SK-N-SH treated with all-trans-retinoic acid at 6 μM for 48 hours (cell line): ENCODE data around the gene EPHB4.

Experiments
- ESRRG ChIP-seq: fragments of 250-450 bp; sonication (Bioruptor Pico); IDR thresholded peaks from 2 replicates; pipeline ENCODE4 v1.6.1; 2021; ENCODE audit warnings: mild to moderate bottlenecking
- ISL1 ChIP-seq: fragments of 250-450 bp; sonication (Bioruptor Pico); IDR thresholded peaks from 2 replicates; pipeline ENCODE4 v2.1.2; 2022; ENCODE audit warnings: mild to moderate bottlenecking, moderate library complexity
- PATZ1 ChIP-seq: fragments of 250-450 bp; sonication (Bioruptor Pico); IDR thresholded peaks from 2 replicates; pipeline ENCODE4 v1.8.0; 2020; ENCODE audit warnings: mild to moderate bottlenecking, moderate library complexity, borderline replicate concordance
- ZFP30 ChIP-seq: fragments of 450-650 bp; formaldehyde crosslinking; IDR thresholded peaks from 2 replicates; pipeline ENCODE4 v1.5.0; 2022; ENCODE audit warnings: mild to moderate bottlenecking, moderate library complexity

GRCh38 chr7:100786323-100786722 is 41.0 kb downstream of the EPHB4 start:
- no peak for TF ChIP-seq ESRRG
- no peak for TF ChIP-seq PATZ1 (CRISPR knock-in tag)
- no peak for TF ChIP-seq ZFP30
- TF ChIP-seq ISL1 (CRISPR knock-in tag) = no peak
